Heart left ventricle (tissue), 16 donors: Measurements from ENCODE around the gene IDUA. TPM values are rescaled to one million over a fixed set of nuclear protein-coding genes. Genes with fewer than 3 reads are reported as not detected.
"Not testable (repeated sequence)": the region's sequence is repeated elsewhere in the genome, so short reads cannot be mapped to it uniquely, and the experiment has no call there.

Experiments
- ATAC-seq, 4 donors: fragments of 200-7000 bp; cut with Tn5 transposase; one replicate each; pipeline ENCODE4 v1.9.1; 2020 to 2022; ENCODE audit warnings: moderate library complexity in 4 of 4, mild to moderate bottlenecking in 3 of 4, moderate number of reproducible peaks in 1 of 4
- DNase-seq, 5 donors: peaks; one replicate each; pipeline ENCODE4 v3.0.0-alpha.2; 2020
- H3K27ac ChIP-seq, 12 donors: fragments of 200-600 bp; sonication (generic) in 4 of 12; one replicate each; pipeline versions ENCODE4 v1.5.0 to v1.8.0; 2016 to 2022; ENCODE audit warnings: mild to moderate bottlenecking in 2 of 12
- H3K27me3 ChIP-seq, 9 donors: fragments of 200-600 bp; sonication (generic) in 2 of 9; one replicate each; pipeline versions ENCODE4 v1.5.1 to v1.8.0; 2016 to 2022; ENCODE audit warnings: mild to moderate bottlenecking in 3 of 9
- H3K36me3 ChIP-seq, 9 donors: fragments of 200-600 bp; sonication (generic) in 2 of 9; one replicate each; pipeline versions ENCODE4 v1.5.0 to v1.8.0; 2018 to 2022; ENCODE audit warnings: mild to moderate bottlenecking in 2 of 9
- H3K4me1 ChIP-seq, 12 donors: fragments of 200-600 bp; sonication (generic) in 4 of 12; one replicate each; pipeline versions ENCODE4 v1.5.0 to v1.8.0; 2016 to 2022; ENCODE audit warnings: mild to moderate bottlenecking in 3 of 12
- H3K4me3 ChIP-seq, 12 donors: fragments of 200-600 bp; sonication (generic) in 4 of 12; one replicate each; pipeline versions ENCODE4 v1.5.0 to v1.8.0; 2017 to 2022; ENCODE audit warnings: mild to moderate bottlenecking in 9 of 12, moderate library complexity in 4 of 12
- H3K9me3 ChIP-seq, 12 donors: fragments of 200-600 bp; sonication (generic) in 4 of 12; one replicate each; pipeline versions ENCODE4 v1.5.0 to v1.8.0; 2016 to 2022; ENCODE audit warnings: mild to moderate bottlenecking in 1 of 12
- CTCF ChIP-seq, 12 donors: fragments of 200-600 bp; sonication (generic) in 4 of 12; IDR thresholded peaks; one replicate each; pipeline versions ENCODE4 v1.5.0 to v1.8.0; 2018 to 2022; ENCODE audit warnings: antibody characterized with exemption in 12 of 12, mild to moderate bottlenecking in 5 of 12
- POLR2A ChIP-seq, 2 donors: fragments of 450-650 bp; IDR thresholded peaks; one replicate each; pipeline ENCODE4 v1.6.1; 2017; ENCODE audit warnings: antibody characterized with exemption in 2 of 2, mild to moderate bottlenecking in 2 of 2, moderate library complexity in 2 of 2
- WGBS, 4 donors: extraction: QIAGEN DNeasy Blood & Tissue Kit in 2 of 4; methylation state at CpG; one replicate each; pipeline versions ENCODE4 v1.1.5 to v1.1.7; 2013 to 2018; 5-methylcytosine and 5-hydroxymethylcytosine counted together
- intact Hi-C, 10 donors: fragments of 100-400 bp; cut with DNase I; formaldehyde crosslinking; loops; one replicate each; pipeline versions ENCODE4 v1.11.1 to v1.14.2; 2022
- polyA plus RNA-seq, 2 donors: library from polyadenylated mRNA; stranded (reverse); fragments of 200-250 nt; gene quantifications; one replicate each; pipeline ENCODE4 v1.2.3, GENCODE V29; 2013
- total RNA-seq, 9 donors: library from RNA; depleted of rRNA in 2 of 9; stranded (reverse); fragments of >200 nt in 2 of 9; fragmentation: NEBNext Ultra II Directional in 3 of 9; extraction: Animal tissue kit (Norgen Biotek cat#: 25700) in 3 of 9; gene quantifications; one replicate each; pipeline versions ENCODE4 v1.1.0 to v1.2.4, GENCODE V29; 2016 to 2023
- donor health status: ischemic (EF 13 %, LVEDD 7.1; RV severe dilation, severe dysfunction).
- donor health status: healthy with polysubstance abuse.
- donor health status: DM: no; HTN: yes; CAD: no.
- donor health status: DM: no; HTN: no; CAD: no.
- donor health status: ischemic (EF 25% LVEDD 6.9; RV normal size, moderate dysfunction).
- donor health status: ischemic (EF 25% LVEDD 5.7; RV mildly dilated, moderate dysfunction).
- donor health status: healthy.
- donor health status: DM: yes; HTN: yes; CAD: no.
- donor health status: ischemic (EF 35%, LVEDD 5.7; RV mildly dilated, moderate dysfunction).
- donor health status: nonischemic (EF 11% LVEDD 7.7; RV severe dilation, severe dysfunction).
- donor health status: DM: yes; HTN: yes; CAD: no.
- donor health status: PGD.
- donor health status: ischemic (EF 29% LVEDD 5.4; RV normal size, mild dysfunction).
- donor health status: nonischemic (EF 23%, LVEDD 6.1; RV moderate dilation, normal function).

The IDUA gene
- total and polyA plus RNA-seq, 11 donors = 3.2 to 17.4 (median 6.8) TPM

- H3K4me3 ChIP-seq = no peak overlapping the region
- DNase-seq = peak in 2 of 5 donors; percentile 20 to 56
- H3K27ac ChIP-seq = no peak overlapping the region
- H3K27me3 ChIP-seq = peaks cover 28 to 62% (median 46%) of the 10 kb centered on the region in 9 donors
- TF ChIP-seq CTCF (IDR thresholded peaks at IDR 0.05) (no peak), POLR2A (IDR thresholded peaks at IDR 0.05) (no peak)
- intact Hi-C loops = loop anchor here in 2 of 10 donors (10.0 kb wide), 2 partner anchors 243 to 253 kb away; no protein-coding TSS in a partner anchor
- WGBS, 4 donors = 43 to 55% (median 48%) methylated on average over 11 to 12 of the region's 12 CpGs
- no peaks in the 10 kb centered on the region for H3K9me3 ChIP-seq
- no peaks in the 10 kb centered on the region for H3K36me3 ChIP-seq
- H3K4me1 ChIP-seq = peaks cover 0 to 32% (median 14%) of the 10 kb centered on the region in 12 donors
- no peak for ATAC-seq
Observed at GRCh38 chr4:998096-998691, 11.3 kb downstream of the IDUA start.

- Histone ChIP-seq H3K4me1 (peaks cover 0 to 39% (median 15%) of the 10 kb centered on the region in 12 donors), H3K27me3 (peaks cover 40 to 73% (median 56%) of the 10 kb centered on the region in 9 donors)
- intact Hi-C loops = loop anchor here in 2 of 10 donors (10.0 kb wide), 2 partner anchors 245 to 255 kb away; no protein-coding TSS in a partner anchor
- not testable (repeated sequence) for ATAC-seq, H3K36me3 ChIP-seq, H3K27ac ChIP-seq, H3K9me3 ChIP-seq, H3K4me3 ChIP-seq
- WGBS, 4 donors = 35 to 39% (median 37%) methylated on average over 10 to 17 of the region's 21 CpGs
- peak in 2 of 5 donors; percentile 18 to 55 for DNase-seq
Observed at GRCh38 chr4:999240-999863, 12.5 kb downstream of the IDUA start.

DNA sequence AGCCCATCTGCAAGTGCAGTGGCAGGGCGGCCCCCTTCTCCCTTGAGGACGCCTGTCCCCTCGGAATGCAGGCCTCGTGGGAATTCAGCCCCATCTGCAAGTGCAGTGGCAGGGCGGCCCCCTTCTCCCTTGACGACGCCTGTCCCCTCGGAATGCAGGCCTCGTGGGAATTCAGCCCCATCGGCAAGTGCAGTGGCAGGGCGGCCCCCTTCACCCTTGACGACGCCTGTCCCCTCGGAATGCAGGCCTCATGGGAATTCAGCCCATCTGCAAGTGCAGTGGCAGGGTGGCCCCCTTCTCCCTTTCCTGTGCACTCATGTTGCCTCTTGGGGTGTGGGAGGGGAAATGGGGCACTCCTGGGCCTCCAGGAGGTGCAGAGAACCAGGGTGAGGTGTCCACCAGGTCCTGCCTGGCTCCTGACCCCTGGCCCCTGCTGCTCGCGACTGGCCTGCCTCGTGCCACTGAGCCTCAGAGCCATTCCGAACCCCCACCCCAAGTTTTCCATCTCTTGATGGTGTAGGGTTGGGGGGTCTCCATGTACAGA lies 13.1 kb downstream of the IDUA start:
- Histone ChIP-seq H3K4me1 (peaks cover 0 to 44% (median 17%) of the 10 kb centered on the region in 12 donors), H3K27ac (no peak overlapping the region), H3K27me3 (peaks cover 42 to 79% (median 60%) of the 10 kb centered on the region in 9 donors), H3K36me3 (no peaks in the 10 kb centered on the region), H3K4me3 (no peak overlapping the region), H3K9me3 (no peaks in the 10 kb centered on the region)
- ATAC-seq (no peak), DNase-seq (no peak)
- 54 to 100% (median 67%) methylated on average over 2 to 18 of the region's 18 CpGs for WGBS, 4 donors
- intact Hi-C loops = loop anchor here in 2 of 10 donors (10.0 kb wide), 2 partner anchors 245 to 255 kb away; no protein-coding TSS in a partner anchor
- TF ChIP-seq POLR2A (IDR thresholded peaks at IDR 0.05) (no peak), CTCF (IDR thresholded peaks at IDR 0.05) (no peak)

DNA sequence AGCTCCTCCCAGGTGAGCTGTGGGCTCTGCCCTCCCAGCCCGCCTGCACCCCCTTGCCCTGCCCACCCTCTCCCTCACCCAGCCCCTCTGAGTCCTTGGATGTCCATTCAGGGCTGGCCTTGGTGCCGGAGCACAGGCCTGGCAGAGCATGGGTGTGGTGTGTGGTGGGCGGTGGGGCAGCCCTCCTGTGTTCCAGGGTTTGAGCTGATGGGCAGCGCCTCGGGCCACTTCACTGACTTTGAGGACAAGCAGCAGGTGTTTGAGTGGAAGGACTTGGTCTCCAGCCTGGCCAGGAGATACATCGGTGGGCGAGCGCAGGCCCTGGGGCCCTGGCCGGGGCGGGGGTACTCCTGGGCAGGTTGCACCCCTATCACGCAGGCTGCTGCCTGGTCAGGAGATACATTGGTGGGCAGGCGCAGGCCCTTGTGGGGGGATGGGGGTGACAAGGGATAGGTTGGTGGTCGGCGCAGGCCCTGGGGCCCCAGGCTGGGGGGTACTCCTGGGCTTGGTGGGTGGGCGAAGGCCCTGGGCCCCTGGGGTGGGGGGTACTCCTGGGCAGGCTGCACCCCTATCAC lies 13.9 kb downstream of the IDUA start:
- TF ChIP-seq POLR2A (IDR thresholded peaks at IDR 0.05) (no peak), CTCF (IDR thresholded peaks at IDR 0.05) (no peak)
- no peak overlapping the region for H3K4me3 ChIP-seq
- H3K36me3 ChIP-seq = no peaks in the 10 kb centered on the region
- H3K27ac ChIP-seq = no peak overlapping the region
- DNase-seq = no peak
- ATAC-seq = no peak
- no peaks in the 10 kb centered on the region for H3K9me3 ChIP-seq
- H3K27me3 ChIP-seq = peaks cover 42 to 86% (median 61%) of the 10 kb centered on the region in 9 donors
- intact Hi-C loops = no loop called here
- 88 to 93% (median 91%) methylated on average over 1 to 15 of the region's 15 CpGs for WGBS, 4 donors
- peaks cover 0 to 49% (median 17%) of the 10 kb centered on the region in 12 donors for H3K4me1 ChIP-seq
